A549 treated with RU486 at 1 μM for 4 hours (cell line): Measurements from ENCODE around the gene CTSC. TPM values are rescaled to one million over a fixed set of nuclear protein-coding genes. Genes with fewer than 3 reads are reported as not detected.

ENCODE experiments used
- total RNA-seq: library from RNA; stranded (reverse); fragments of 200-300 nt; extraction: Qiagen RNA extraction; gene quantifications from 5 replicates; pipeline ENCODE4 v1.2.3, GENCODE V29; 2022; ENCODE audit warnings: low read depth

CTSC gene
- 66.4 to 80.1 TPM (median 73.6 TPM) in 5 replicates for total RNA-seq

GRCh38 chr11:88337181-88337986 is at the start of gene CTSC:
CTSC (minus strand) TSS chr11:88337736; CDS start chr11:88337672, 64 bp downstream.

Other genes with a start within 250 kb of the CTSC start
- gene RAB38, start 162.3 kb downstream of the CTSC start, total RNA-seq: 0.80 to 1.6 TPM (median 0.98 TPM) in 5 replicates